H1 (cell line): ENCODE results near the gene EAPP. TPM values are rescaled to one million over a fixed set of nuclear protein-coding genes. Genes with fewer than 3 reads are reported as not detected.

Experiments
- CTCF ChIA-PET: fragments of 300-600 bp; sonication (Branson Sonifier 250); formaldehyde crosslinking; loops from one replicate; lab custom pipeline; 2021; ENCODE audit not compliant: partially characterized antibody; lab: Charles Lee
- POLR2A ChIA-PET: fragments of 300-600 bp; sonication (Branson Sonifier 250); formaldehyde crosslinking; loops from one replicate; lab custom pipeline; 2021; ENCODE audit warnings: inconsistent platforms; ENCODE audit not compliant: partially characterized antibody; lab: Charles Lee
- DNase-seq, 2 experiments: peaks; one replicate each; pipeline versions ENCODE4 v3.0.0 to v3.0.0-alpha.2; 2010 to 2022; ENCODE audit warnings: low spot score in 2 of 2, low read depth in 1 of 2, mixed read lengths in 1 of 2
- FAIRE-seq: peaks from 2 replicates; lab custom pipeline; 2011; peaks lifted over from hg19 to GRCh38; lab: Jason Lieb, UNC
- H2AFZ ChIP-seq: 2 replicates; pipeline ENCODE4 v1.8.1; 2012; ENCODE audit warnings: low read length, inconsistent platforms
- H2AK5ac ChIP-seq: 2 replicates; pipeline ENCODE4 v1.6.1; 2013; ENCODE audit warnings: low read depth, low read length
- H2BK120ac ChIP-seq: replicated peaks from 2 replicates; pipeline ENCODE3; 2013; ENCODE audit warnings: low read depth, low read length, inconsistent platforms
- H2BK12ac ChIP-seq: 2 replicates; pipeline ENCODE4 v1.6.1; 2013; ENCODE audit warnings: low read depth, low read length
- H2BK15ac ChIP-seq: 2 replicates; pipeline ENCODE4 v1.6.1; 2013; ENCODE audit warnings: low read length
- H2BK20ac ChIP-seq: 2 replicates; pipeline ENCODE4 v1.6.1; 2013; ENCODE audit warnings: low read length
- H2BK5ac ChIP-seq: 2 replicates; pipeline ENCODE4 v1.6.1; 2013; ENCODE audit warnings: low read depth, low read length
- H3K14ac ChIP-seq: 2 replicates; pipeline ENCODE4 v1.6.1; 2013; ENCODE audit warnings: inconsistent platforms; ENCODE audit not compliant: insufficient read length
- H3K18ac ChIP-seq: 2 replicates; pipeline ENCODE4 v1.6.1; 2013; ENCODE audit warnings: low read length; ENCODE audit errors: extremely low read depth
- H3K23ac ChIP-seq: 2 replicates; pipeline ENCODE4 v1.6.1; 2013; ENCODE audit warnings: inconsistent platforms; ENCODE audit not compliant: insufficient read length
- H3K23me2 ChIP-seq: 2 replicates; pipeline ENCODE4 v1.6.1; 2013; ENCODE audit warnings: low read depth, low read length
- H3K27ac ChIP-seq: 2 replicates; pipeline ENCODE4 v1.6.1; 2011; ENCODE audit warnings: low read depth, low read length, inconsistent platforms
- H3K27me3 ChIP-seq, 4 experiments: replicated peaks in 1 of 4; 1 replicate in 1 of 4; 2 replicates in 3 of 4; pipeline versions ENCODE4 v1.6.1 to v1.8.1; 2011 to 2013; ENCODE audit warnings: low read length in 3 of 4, mild to moderate bottlenecking in 3 of 4, inconsistent platforms in 2 of 4, mixed read lengths in 2 of 4, moderate library complexity in 1 of 4; ENCODE audit not compliant: control insufficient read depth in 3 of 4, insufficient read depth in 3 of 4; ENCODE audit errors: extremely low read depth in 1 of 4
- H3K36me3 ChIP-seq, 4 experiments: 2 replicates each; pipeline versions ENCODE4 v1.6.1 to v1.8.1; 2011 to 2013; ENCODE audit warnings: mild to moderate bottlenecking in 4 of 4, low read length in 3 of 4, moderate library complexity in 2 of 4, control low read depth in 1 of 4, inconsistent platforms in 1 of 4; ENCODE audit not compliant: insufficient read depth in 4 of 4, control insufficient read depth in 2 of 4
- H3K4ac ChIP-seq: replicated peaks from 2 replicates; pipeline ENCODE3; 2013; ENCODE audit warnings: low read length, low read depth, mixed read lengths, inconsistent platforms; ENCODE audit not compliant: insufficient read length
- H3K4me1 ChIP-seq, 4 experiments: replicated peaks in 1 of 4; 1 replicate in 1 of 4; 2 replicates in 3 of 4; pipeline versions ENCODE4 v1.6.1 to v1.8.1; 2011 to 2013; ENCODE audit warnings: low read length in 3 of 4, inconsistent platforms in 2 of 4, mixed read lengths in 1 of 4; ENCODE audit not compliant: insufficient read depth in 4 of 4, control insufficient read depth in 3 of 4
- H3K4me2 ChIP-seq, 2 experiments: 2 replicates each; pipeline versions ENCODE4 v1.6.1 to v1.8.1; 2011 to 2013; ENCODE audit warnings: low read depth in 2 of 2, low read length in 2 of 2, control low read depth in 1 of 2, inconsistent platforms in 1 of 2, mild to moderate bottlenecking in 1 of 2; ENCODE audit not compliant: insufficient read depth in 1 of 2
- H3K4me3 ChIP-seq, 4 experiments: fragments of 200-600, 300-600 bp in 1 of 4; sonication (generic), shearing (Covaris generic), sonication (Bioruptor Twin) in 1 of 4; 2 replicates each; pipeline versions ENCODE4 v1.5.1 to v1.8.1; 2011 to 2016; ENCODE audit warnings: low read length in 4 of 4, low read depth in 3 of 4, control low read depth in 2 of 4, inconsistent platforms in 2 of 4, mild to moderate bottlenecking in 2 of 4, mixed read lengths in 1 of 4, moderate library complexity in 1 of 4; ENCODE audit not compliant: insufficient read depth in 2 of 4; ENCODE audit errors: extremely low read depth in 1 of 4
- H3K56ac ChIP-seq: replicated peaks from 2 replicates; pipeline ENCODE3; 2013; ENCODE audit warnings: low read depth, mild to moderate bottlenecking, mixed read lengths, low read length, inconsistent platforms; ENCODE audit not compliant: insufficient read length
- H3K79me1 ChIP-seq: 2 replicates; pipeline ENCODE4 v1.6.1; 2013; ENCODE audit warnings: low read depth, low read length, control low read depth
- H3K79me2 ChIP-seq, 2 experiments: 2 replicates each; pipeline versions ENCODE4 v1.6.1 to v1.8.1; 2012 to 2013; ENCODE audit warnings: low read length in 2 of 2, mild to moderate bottlenecking in 2 of 2, inconsistent platforms in 1 of 2; ENCODE audit not compliant: insufficient read depth in 2 of 2, control insufficient read depth in 1 of 2
- H3K9ac ChIP-seq, 4 experiments: replicated peaks in 1 of 4; 1 replicate in 1 of 4; 2 replicates in 3 of 4; pipeline versions ENCODE4 v1.6.1 to v1.8.1; 2011 to 2013; ENCODE audit warnings: low read depth in 3 of 4, low read length in 3 of 4, control low read depth in 2 of 4, mild to moderate bottlenecking in 2 of 4, moderate library complexity in 2 of 4, inconsistent platforms in 1 of 4; ENCODE audit errors: extremely low read depth in 1 of 4
- H3K9me3 ChIP-seq, 2 experiments: 2 replicates each; pipeline versions ENCODE4 v1.6.1 to v1.8.1; 2012 to 2013; ENCODE audit warnings: mild to moderate bottlenecking in 2 of 2, moderate library complexity in 2 of 2, control low read depth in 1 of 2, inconsistent platforms in 1 of 2, low read depth in 1 of 2, low read length in 1 of 2, mixed read lengths in 1 of 2; ENCODE audit not compliant: insufficient read depth in 2 of 2
- H4K20me1 ChIP-seq, 2 experiments: replicated peaks in 1 of 2; 2 replicates each; pipeline versions ENCODE3 to v1.8.1; 2011 to 2013; ENCODE audit warnings: inconsistent platforms in 2 of 2, low read length in 2 of 2, mild to moderate bottlenecking in 1 of 2; ENCODE audit not compliant: insufficient read depth in 2 of 2, control insufficient read depth in 1 of 2
- H4K5ac ChIP-seq: 2 replicates; pipeline ENCODE4 v1.6.1; 2013; ENCODE audit warnings: low read length, low read depth, mixed read lengths, inconsistent platforms; ENCODE audit not compliant: insufficient read length
- H4K8ac ChIP-seq: 2 replicates; pipeline ENCODE4 v1.8.0; 2013; ENCODE audit warnings: mild to moderate bottlenecking, moderate library complexity, low read length, inconsistent platforms; ENCODE audit not compliant: insufficient read depth; ENCODE audit errors: extremely low read depth
- H4K91ac ChIP-seq: replicated peaks from 2 replicates; pipeline ENCODE3; 2013; ENCODE audit warnings: low read length, mixed read lengths, inconsistent platforms; ENCODE audit not compliant: insufficient read length
- BRCA1 ChIP-seq: IDR thresholded peaks from 2 replicates; pipeline ENCODE4 v1.6.1; 2012; ENCODE audit warnings: low read depth, low read length, improper control_type of control experiment
- CTCF ChIP-seq, 3 experiments: IDR thresholded peaks; 1 replicate in 2 of 3; 2 replicates in 1 of 3; pipeline versions ENCODE4 v1.5.1 to v1.6.1; 2011; ENCODE audit warnings: low read length in 3 of 3, mild to moderate bottlenecking in 3 of 3, inconsistent platforms in 2 of 3, low read depth in 1 of 3, moderate library complexity in 1 of 3; ENCODE audit not compliant: insufficient read depth in 1 of 3; ENCODE audit errors: control extremely low read depth in 1 of 3
- EP300 ChIP-seq, 2 experiments: IDR thresholded peaks; 1 replicate in 1 of 2; 2 replicates in 1 of 2; pipeline ENCODE4 v1.6.1; 2011 to 2012; ENCODE audit warnings: low read depth in 2 of 2, low read length in 2 of 2, mild to moderate bottlenecking in 2 of 2, borderline replicate concordance in 1 of 2, inconsistent platforms in 1 of 2, moderate library complexity in 1 of 2
- EZH2 ChIP-seq: fragments of 200-600 bp; sonication (generic); IDR thresholded peaks from 2 replicates; pipeline ENCODE4 v1.7.1; 2012; ENCODE audit warnings: low read depth, mild to moderate bottlenecking, moderate library complexity, low read length, inconsistent platforms; ENCODE audit not compliant: severe bottlenecking
- HDAC6 ChIP-seq: IDR thresholded peaks from one replicate; pipeline ENCODE4 v1.7.1; 2012; ENCODE audit warnings: low read depth, mild to moderate bottlenecking, inconsistent platforms, low read length, moderate library complexity
- MAFK ChIP-seq: IDR thresholded peaks from 2 replicates; pipeline ENCODE4 v1.6.1; 2012; ENCODE audit warnings: low read depth, mild to moderate bottlenecking, improper control_type of control experiment, low read length
- POLR2A ChIP-seq, 2 experiments: IDR thresholded peaks; 1 replicate in 1 of 2; 2 replicates in 1 of 2; pipeline ENCODE4 v1.6.1; 2011; ENCODE audit warnings: low read depth in 2 of 2, low read length in 2 of 2, mild to moderate bottlenecking in 2 of 2; ENCODE audit errors: control extremely low read depth in 1 of 2
- RNF2 ChIP-seq: fragments of 200-900, 300-1000 bp; sonication (generic); IDR thresholded peaks from 2 replicates; pipeline ENCODE4 v1.7.1; 2016; ENCODE audit warnings: borderline replicate concordance, low read depth, mild to moderate bottlenecking, antibody characterized with exemption, low read length; ENCODE audit not compliant: poor library complexity, severe bottlenecking; ENCODE audit errors: missing control alignments
- SP2 ChIP-seq: IDR thresholded peaks from 2 replicates; pipeline ENCODE4 v1.6.1; 2012; ENCODE audit warnings: mild to moderate bottlenecking, low read length, inconsistent platforms
- WGBS, 2 experiments: shearing (Covaris generic) in 1 of 2; methylation state at CpG; one replicate each; pipeline versions ENCODE4 v1.1.6 to v1.1.7; 2013 to 2015; ENCODE audit warnings: low lambda C conversion rate in 2 of 2, mixed read lengths in 2 of 2, inconsistent platforms in 1 of 2, low coverage in 1 of 2, missing lambda C conversion rate in 1 of 2; ENCODE audit not compliant: insufficient replicate concordance in 2 of 2, insufficient coverage in 1 of 2, insufficient read length in 1 of 2; ENCODE audit errors: extremely low coverage in 1 of 2, missing lambda C conversion rate in 1 of 2; 5-methylcytosine and 5-hydroxymethylcytosine counted together
- polyA plus RNA-seq, 7 experiments: library from polyadenylated mRNA; depleted of rRNA in 3 of 7; stranded (reverse) in 5 of 7; unstranded in 2 of 7; fragments of >200 nt in 5 of 7; fragments of 200-250 nt in 2 of 7; gene quantifications; 1 replicate in 5 of 7; 2 replicates in 1 of 7; 4 replicates in 1 of 7; pipeline versions ENCODE4 v1.2.1 to v1.2.3, GENCODE V29; 2011 to 2013; ENCODE audit warnings: missing spikeins in 2 of 7, mixed read lengths in 2 of 7
- total RNA-seq: library from RNA; stranded (reverse); fragmentation: NEBNext Ultra II Directional; extraction: Animal tissue kit (Norgen Biotek cat#: 25700); gene quantifications from 2 replicates; pipeline ENCODE4 v1.2.1, GENCODE V29; 2021

The EAPP gene
- total and polyA plus RNA-seq, 2 of the 8 experiments (the other 6 are each of a cell fraction or from before 2014, with no cell fraction given), result 18.3 to 28.7 TPM

- H3K4ac ChIP-seq, result no peak overlapping the region
- H3K4me2 ChIP-seq, result no peak overlapping the region
- no peak overlapping the region for H4K5ac ChIP-seq
- H2AFZ ChIP-seq, result no peak overlapping the region
- H3K27me3 ChIP-seq, result no peaks in the 10 kb centered on the region
- no peak overlapping the region for H2BK20ac ChIP-seq
- no peaks in the 10 kb centered on the region for H4K20me1 ChIP-seq
- H3K23me2 ChIP-seq, result no peaks in the 10 kb centered on the region
- no peak overlapping the region for H3K9ac ChIP-seq
- H3K23ac ChIP-seq, result no peak overlapping the region
- no peaks in the 10 kb centered on the region for H3K79me1 ChIP-seq
- no peak overlapping the region for H2BK12ac ChIP-seq
- no peak overlapping the region for H3K27ac ChIP-seq
- H3K36me3 ChIP-seq, result peaks cover 2 to 31% (median 6%) of the 10 kb centered on the region in 4 experiments; a peak in 7 of 8 replicates
- no peak overlapping the region for H3K14ac ChIP-seq
- H2BK15ac ChIP-seq, result no peak overlapping the region
- H3K4me1 ChIP-seq, result no peaks in the 10 kb centered on the region
- DNase-seq (no peak), FAIRE-seq (no peak)
- ChIA-PET POLR2A (no interaction called here), CTCF (no interaction called here)
- no peaks in the 10 kb centered on the region for H3K9me3 ChIP-seq
- 95% methylated on average over 3 of the region's 3 CpGs; no CpG with 5 or more reads in 1 of the 2 experiments for WGBS, 2 experiments
- H2BK120ac ChIP-seq, result no peak overlapping the region
- H4K91ac ChIP-seq, result no peak overlapping the region
- H3K18ac ChIP-seq, result no peak overlapping the region
- no peak overlapping the region for H3K4me3 ChIP-seq
- no peak overlapping the region for H4K8ac ChIP-seq
- H3K56ac ChIP-seq, result no peak overlapping the region
- no peak overlapping the region for H2AK5ac ChIP-seq
- H2BK5ac ChIP-seq, result no peak overlapping the region
- no peaks in the 10 kb centered on the region for H3K79me2 ChIP-seq
- TF ChIP-seq MAFK (no peak), EZH2 (no peak), CTCF (IDR thresholded peaks at IDR 0.05; ENCODE audit: control extremely low read depth in 1 of 3, insufficient read depth in 1 of 3, low read depth in 1 of 3, low read length in 3 of 3) (no peak), EP300 (IDR thresholded peaks at IDR 0.05; ENCODE audit: borderline replicate concordance in 1 of 2, low read depth in 2 of 2, low read length in 2 of 2) (no peak), HDAC6 (no peak), SP2 (no peak), BRCA1 (no peak), RNF2 (no peak), POLR2A (IDR thresholded peaks at IDR 0.05; ENCODE audit: control extremely low read depth in 1 of 2, low read depth in 2 of 2, low read length in 2 of 2) (no peak)
These were observed 32.3 kb upstream of the EAPP start for GRCh38 chr14:34571771-34572170.
